Mesenchymal stem cell (in vitro differentiated cells and primary cell): Measurements from ENCODE around the gene ZNF865.

Experiments
- DNase-seq: peaks from one replicate; pipeline ENCODE4 v3.0.0-alpha.2; 2013
- H2AFZ ChIP-seq: one replicate; pipeline ENCODE4 v1.6.1; 2013; ENCODE audit warnings: low read depth, mild to moderate bottlenecking, control low read depth, inconsistent platforms, low read length, moderate library complexity
- H2AK5ac ChIP-seq: 2 replicates; pipeline ENCODE4 v1.6.1; 2013; ENCODE audit warnings: low read length, moderate library complexity, mild to moderate bottlenecking, inconsistent platforms; ENCODE audit not compliant: severe bottlenecking
- H2BK120ac ChIP-seq: one replicate; pipeline ENCODE4 v1.6.1; 2013; ENCODE audit warnings: low read depth, mild to moderate bottlenecking, inconsistent platforms, low read length, moderate library complexity
- H2BK12ac ChIP-seq, 2 experiments: one replicate each; pipeline ENCODE4 v1.6.1; 2013; ENCODE audit warnings: inconsistent platforms in 2 of 2, low read length in 2 of 2, mild to moderate bottlenecking in 2 of 2, moderate library complexity in 2 of 2, control low read depth in 1 of 2
- H2BK15ac ChIP-seq: one replicate; pipeline ENCODE4 v1.6.1; 2013; ENCODE audit warnings: mild to moderate bottlenecking, low read depth, inconsistent platforms; ENCODE audit not compliant: poor library complexity, severe bottlenecking
- H2BK5ac ChIP-seq: 2 replicates; pipeline ENCODE4 v1.6.1; 2013; ENCODE audit warnings: low read depth, mild to moderate bottlenecking, low read length, control low read depth, inconsistent platforms; ENCODE audit not compliant: poor library complexity, severe bottlenecking
- H3K14ac ChIP-seq, 2 experiments: one replicate each; pipeline ENCODE4 v1.6.1; 2013; ENCODE audit warnings: inconsistent platforms in 2 of 2, low read length in 2 of 2, control low read depth in 1 of 2, mild to moderate bottlenecking in 1 of 2, moderate library complexity in 1 of 2
- H3K18ac ChIP-seq, 2 experiments: one replicate each; pipeline ENCODE4 v1.6.1; 2013; ENCODE audit warnings: inconsistent platforms in 2 of 2, low read length in 2 of 2, control low read depth in 1 of 2, low read depth in 1 of 2, mild to moderate bottlenecking in 1 of 2
- H3K23ac ChIP-seq, 2 experiments: one replicate each; pipeline ENCODE4 v1.6.1; 2013; ENCODE audit warnings: inconsistent platforms in 2 of 2, low read length in 2 of 2, mild to moderate bottlenecking in 2 of 2, moderate library complexity in 2 of 2, control low read depth in 1 of 2
- H3K27ac ChIP-seq: 2 replicates; pipeline ENCODE4 v1.5.1; 2013; ENCODE audit warnings: mild to moderate bottlenecking, moderate library complexity, low read length, control low read depth, inconsistent platforms; ENCODE audit not compliant: poor library complexity, severe bottlenecking
- H3K27me3 ChIP-seq, 2 experiments: 2 replicates each; pipeline versions ENCODE4 v1.6.1 to v1.7.0; 2013; ENCODE audit warnings: low read length in 2 of 2, mild to moderate bottlenecking in 2 of 2, moderate library complexity in 2 of 2, control low read depth in 1 of 2, inconsistent platforms in 1 of 2; ENCODE audit not compliant: control insufficient read depth in 1 of 2, insufficient read depth in 1 of 2
- H3K36me3 ChIP-seq, 2 experiments: 2 replicates each; pipeline versions ENCODE4 v1.6.1 to v1.7.0; 2013; ENCODE audit warnings: low read length in 2 of 2, control low read depth in 1 of 2, inconsistent platforms in 1 of 2, low read depth in 1 of 2, mild to moderate bottlenecking in 1 of 2; ENCODE audit not compliant: insufficient read depth in 2 of 2, control insufficient read depth in 1 of 2
- H3K4ac ChIP-seq, 2 experiments: one replicate each; pipeline ENCODE4 v1.6.1; 2013; ENCODE audit warnings: inconsistent platforms in 2 of 2, low read length in 2 of 2, mild to moderate bottlenecking in 2 of 2, moderate library complexity in 2 of 2, control low read depth in 1 of 2, low read depth in 1 of 2
- H3K4me1 ChIP-seq: 2 replicates; pipeline ENCODE4 v1.6.1; 2013; ENCODE audit warnings: low read depth, low read length, control low read depth; ENCODE audit not compliant: control insufficient read depth, insufficient read depth
- H3K4me2 ChIP-seq: 2 replicates; pipeline ENCODE4 v1.6.1; 2013; ENCODE audit warnings: low read length, mild to moderate bottlenecking, inconsistent platforms; ENCODE audit not compliant: poor library complexity, severe bottlenecking
- H3K4me3 ChIP-seq, 2 experiments: 2 replicates each; pipeline versions ENCODE4 v1.5.1 to v1.7.0; 2013; ENCODE audit warnings: low read length in 2 of 2, mild to moderate bottlenecking in 2 of 2, control low read depth in 1 of 2, low read depth in 1 of 2; ENCODE audit not compliant: insufficient read depth in 1 of 2
- H3K79me1 ChIP-seq: replicated peaks from 2 replicates; pipeline ENCODE4 v1.6.1; 2013; ENCODE audit warnings: mild to moderate bottlenecking, control low read depth, low read length, inconsistent platforms; ENCODE audit not compliant: poor library complexity, severe bottlenecking
- H3K9ac ChIP-seq: 2 replicates; pipeline ENCODE4 v1.7.0; 2013; ENCODE audit warnings: mild to moderate bottlenecking, low read length, moderate library complexity
- H3K9me3 ChIP-seq: 2 replicates; pipeline ENCODE4 v1.7.0; 2013; ENCODE audit warnings: mild to moderate bottlenecking, low read length; ENCODE audit not compliant: control insufficient read depth
- H4K8ac ChIP-seq: one replicate; pipeline ENCODE4 v1.6.1; 2013; ENCODE audit warnings: inconsistent platforms, mild to moderate bottlenecking, low read length, moderate library complexity
- H4K91ac ChIP-seq: one replicate; pipeline ENCODE4 v1.6.1; 2013; ENCODE audit warnings: mild to moderate bottlenecking, low read length, inconsistent platforms
- WGBS: methylation state at CpG from one replicate; pipeline ENCODE4 v1.1.7; 2013; ENCODE audit warnings: mixed read lengths; 5-methylcytosine and 5-hydroxymethylcytosine counted together

ZNF865 gene

GRCh38 chr19:55661826-55662225, 56.4 kb downstream of the ZNF865 start:
- Histone ChIP-seq H3K27ac (no peak overlapping the region), H2AK5ac (no peak overlapping the region), H3K4me2 (no peak overlapping the region), H3K4me1 (peaks cover 30% of the 10 kb centered on the region), H3K18ac (no peak overlapping the region), H4K8ac (no peak overlapping the region), H2BK5ac (no peak overlapping the region), H2AFZ (no peak overlapping the region), H3K9ac (no peak overlapping the region), H3K79me1 (peaks cover 17% of the 10 kb centered on the region), H3K23ac (no peak overlapping the region), H3K9me3 (no peaks in the 10 kb centered on the region), H2BK12ac (no peak overlapping the region), H3K4me3 (no peak overlapping the region), H3K36me3 (peaks cover 69 to 88% of the 10 kb centered on the region in 2 experiments), H3K4ac (no peak overlapping the region), H3K27me3 (no peaks in the 10 kb centered on the region), H3K14ac (no peak overlapping the region), H2BK15ac (no peak overlapping the region), H2BK120ac (no peak overlapping the region), H4K91ac (no peak overlapping the region)
- no peak for DNase-seq
- WGBS: 83% methylated on average over 7 of the region's 7 CpGs

DNA sequence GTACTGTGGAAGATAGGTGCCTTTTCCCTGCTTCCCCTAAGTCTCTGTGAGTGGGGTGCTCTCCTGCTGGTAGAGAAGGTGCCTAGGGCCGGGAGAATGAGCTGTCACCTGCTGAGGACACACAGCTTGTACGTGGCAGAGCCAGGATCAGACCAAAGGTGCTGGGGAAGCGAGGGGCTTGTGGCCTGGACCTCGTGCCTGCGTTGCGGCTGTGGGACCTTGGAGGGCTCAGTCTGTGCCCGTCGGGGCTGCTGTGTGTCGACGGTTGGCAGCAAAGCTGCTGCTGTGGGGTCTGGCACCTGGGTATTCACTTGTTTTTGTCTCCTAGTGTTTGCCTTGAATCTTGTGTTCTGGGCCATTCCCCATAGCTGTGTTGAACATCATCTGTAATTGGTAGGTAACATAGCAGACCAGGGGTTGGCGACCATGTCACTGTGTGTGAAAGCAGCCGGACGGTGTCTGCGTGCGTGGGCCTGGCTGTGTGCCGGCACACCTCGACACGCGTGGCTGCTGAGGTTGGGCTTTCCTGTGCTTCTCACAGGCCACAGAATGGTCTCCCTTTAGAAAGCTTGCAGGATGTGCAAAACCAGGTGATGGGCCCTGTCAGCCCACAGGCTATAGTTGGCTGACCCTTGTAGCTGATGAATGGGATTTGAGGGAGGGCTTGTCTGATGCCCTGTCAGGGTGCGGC, 58.5 kb downstream of the ZNF865 start:
- no peak overlapping the region for H3K18ac ChIP-seq
- no peak for DNase-seq
- no peak overlapping the region for H3K4me3 ChIP-seq
- H2BK15ac ChIP-seq: no peak overlapping the region
- H4K8ac ChIP-seq: no peak overlapping the region
- no peak overlapping the region for H2BK12ac ChIP-seq
- no peak overlapping the region for H3K23ac ChIP-seq
- WGBS: 91% methylated on average over 20 of the region's 20 CpGs
- H4K91ac ChIP-seq: no peak overlapping the region
- no peaks in the 10 kb centered on the region for H3K9me3 ChIP-seq
- H3K9ac ChIP-seq: no peak overlapping the region
- H3K27me3 ChIP-seq: no peaks in the 10 kb centered on the region
- H2AFZ ChIP-seq: no peak overlapping the region
- H3K79me1 ChIP-seq: peaks cover 18% of the 10 kb centered on the region
- peaks cover 90 to 98% of the 10 kb centered on the region in 2 experiments for H3K36me3 ChIP-seq
- H2BK5ac ChIP-seq: no peak overlapping the region
- peaks cover 20% of the 10 kb centered on the region for H3K4me1 ChIP-seq
- no peak overlapping the region for H2BK120ac ChIP-seq
- no peak overlapping the region for H3K4ac ChIP-seq
- no peak overlapping the region for H3K14ac ChIP-seq
- no peak overlapping the region for H3K27ac ChIP-seq
- no peak overlapping the region for H3K4me2 ChIP-seq
- no peak overlapping the region for H2AK5ac ChIP-seq

DNA sequence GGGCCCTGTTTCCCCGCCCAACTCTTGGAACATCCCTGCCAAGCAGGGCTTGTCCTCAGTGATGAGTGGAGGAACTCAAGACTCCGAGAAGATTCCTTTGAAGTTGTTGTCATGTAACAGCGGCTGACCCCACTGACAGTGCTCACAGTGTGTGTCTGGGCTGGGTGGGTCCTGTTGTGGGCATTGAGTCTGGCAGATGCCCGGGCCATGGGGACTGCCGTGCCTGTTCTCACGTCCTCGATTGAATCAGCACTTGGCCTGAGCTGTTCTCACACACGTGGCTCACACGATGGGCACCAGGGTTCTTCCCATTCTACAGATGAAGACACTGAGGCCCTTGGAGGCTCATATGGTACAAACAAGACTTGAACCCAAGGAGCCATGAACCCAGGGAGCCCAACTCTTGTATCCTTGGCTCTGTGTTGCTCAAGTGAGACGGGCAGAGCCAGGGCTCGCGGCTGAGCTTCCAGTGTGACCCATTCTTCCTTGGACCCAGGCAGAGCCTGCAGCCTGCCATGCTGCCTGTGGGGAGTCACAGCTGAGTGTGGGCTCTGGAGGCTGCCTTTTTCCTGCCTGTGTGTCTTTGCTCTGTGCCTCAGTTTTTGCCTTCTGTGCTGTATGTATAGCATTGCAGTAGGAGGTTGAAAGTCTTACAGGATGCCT, 61.0 kb downstream of the ZNF865 start:
- Histone ChIP-seq H3K9me3 (no peaks in the 10 kb centered on the region), H3K4me2 (no peak overlapping the region), H2AFZ (no peak overlapping the region), H3K27ac (no peak overlapping the region), H3K18ac (no peak overlapping the region), H4K8ac (no peak overlapping the region), H3K23ac (no peak overlapping the region), H2BK15ac (no peak overlapping the region), H3K14ac (no peak overlapping the region), H3K4me1 (peaks cover 26% of the 10 kb centered on the region), H4K91ac (no peak overlapping the region), H3K36me3 (peaks cover 91 to 98% of the 10 kb centered on the region in 2 experiments), H2AK5ac (no peak overlapping the region), H2BK120ac (no peak overlapping the region), H3K9ac (no peak overlapping the region), H3K4me3 (no peak overlapping the region), H3K79me1 (peaks cover 18% of the 10 kb centered on the region), H2BK5ac (no peak overlapping the region), H3K4ac (no peak overlapping the region), H2BK12ac (no peak overlapping the region), H3K27me3 (no peaks in the 10 kb centered on the region)
- DNase-seq: no peak
- WGBS: 96% methylated on average over 12 of the region's 12 CpGs
